ENCODE results near the gene SLC10A7.
A peak's percentile ranks its signal among the peaks of the same experiment; 100 is the strongest.

The SLC10A7 gene

GRCh38 chr4:146257511-146257910 is 264.2 kb downstream of the SLC10A7 start:
- no peak for DNase-seq (ENCODE audit: low read depth)
- no peak overlapping the region for H3K4me3 ChIP-seq (ENCODE audit: control insufficient read depth, low read depth, low read length)
- no peak for TF ChIP-seq CTCF (conservative IDR thresholded peaks at IDR 0.05; ENCODE audit: control insufficient read depth, insufficient read depth, low read depth, low read length)

- no peak for TF ChIP-seq CTCF (conservative IDR thresholded peaks at IDR 0.05; ENCODE audit: control insufficient read depth, insufficient read depth, low read depth, low read length)
- H3K4me3 ChIP-seq (ENCODE audit: control insufficient read depth, low read depth, low read length): no peak overlapping the region
- no peak for DNase-seq (ENCODE audit: low read depth)
Measured at GRCh38 chr4:146256328-146256727, 265.4 kb downstream of the SLC10A7 start.

- H3K4me3 ChIP-seq (ENCODE audit: control insufficient read depth, low read depth, low read length): no peak overlapping the region
- no peak for TF ChIP-seq CTCF (conservative IDR thresholded peaks at IDR 0.05; ENCODE audit: control insufficient read depth, insufficient read depth, low read depth, low read length)
- DNase-seq (ENCODE audit: low read depth): peak; percentile 47
Measured at GRCh38 chr4:146255874-146256273, 265.9 kb downstream of the SLC10A7 start.

- DNase-seq (ENCODE audit: low read depth): peak; percentile 39
- no peak overlapping the region for H3K4me3 ChIP-seq (ENCODE audit: control insufficient read depth, low read depth, low read length)
Measured at GRCh38 chr4:146255463-146255862, 266.3 kb downstream of the SLC10A7 start.

GRCh38 chr4:146252969-146253611 is 268.6 kb downstream of the SLC10A7 start:
- no peak overlapping the region for H3K4me3 ChIP-seq (ENCODE audit: control insufficient read depth, low read depth, low read length)
- TF ChIP-seq CTCF (conservative IDR thresholded peaks at IDR 0.05; ENCODE audit: control insufficient read depth, insufficient read depth, low read depth, low read length): no peak
- DNase-seq (ENCODE audit: low read depth): no peak

More at GRCh38 chr4:146255463-146255862, 266.3 kb downstream of the SLC10A7 start:
- peak; percentile 7 for TF ChIP-seq CTCF (conservative IDR thresholded peaks at IDR 0.05; ENCODE audit: control insufficient read depth, insufficient read depth, low read depth, low read length)

- H3K4me3 ChIP-seq (ENCODE audit: control insufficient read depth, low read depth, low read length): no peak overlapping the region
- TF ChIP-seq CTCF (conservative IDR thresholded peaks at IDR 0.05; ENCODE audit: control insufficient read depth, insufficient read depth, low read depth, low read length): no peak
- DNase-seq (ENCODE audit: low read depth): no peak
Measured at GRCh38 chr4:146247356-146247755, 274.4 kb downstream of the SLC10A7 start.

GRCh38 chr4:146246381-146246780 is 275.4 kb downstream of the SLC10A7 start:
- no peak for TF ChIP-seq CTCF (conservative IDR thresholded peaks at IDR 0.05; ENCODE audit: control insufficient read depth, insufficient read depth, low read depth, low read length)
- DNase-seq (ENCODE audit: low read depth): no peak
- H3K4me3 ChIP-seq (ENCODE audit: control insufficient read depth, low read depth, low read length): no peak overlapping the region

Data from fibroblast of mammary gland (primary cell).